DMS153 (cell line): ENCODE measurements around the gene UNC5B.

ENCODE experiments used
- DNase-seq: peaks from one replicate; lab custom pipeline; 2025; lab: John Stamatoyannopoulos, UW

Gene UNC5B

GRCh38 chr10:71239946-71240795, 27.8 kb downstream of the UNC5B start:
- DNase-seq, result no peak

- DNase-seq, result no peak
Measured at GRCh38 chr10:71241114-71241829, 28.9 kb downstream of the UNC5B start.

- DNase-seq, result no peak
Measured at GRCh38 chr10:71241830-71242621, 29.7 kb downstream of the UNC5B start.

GRCh38 chr10:71242622-71243009, 30.2 kb downstream of the UNC5B start:
- DNase-seq, result no peak

GRCh38 chr10:71243756-71244395, 31.5 kb downstream of the UNC5B start:
- DNase-seq, result no peak

GRCh38 chr10:71244431-71245419, 32.4 kb downstream of the UNC5B start:
- DNase-seq, result no peak

GRCh38 chr10:71245420-71246325, 33.3 kb downstream of the UNC5B start:
- DNase-seq, result no peak

GRCh38 chr10:71246591-71247413, 34.4 kb downstream of the UNC5B start:
- DNase-seq, result peak; percentile 30

- DNase-seq, result no peak
Measured at GRCh38 chr10:71247414-71247705, 35.0 kb downstream of the UNC5B start.

- DNase-seq, result no peak
Measured at GRCh38 chr10:71247804-71248203, 35.4 kb downstream of the UNC5B start.

GRCh38 chr10:71248210-71248609, 35.8 kb downstream of the UNC5B start:
- DNase-seq, result no peak

GRCh38 chr10:71249996-71250395, 37.6 kb downstream of the UNC5B start:
- no peak for DNase-seq

- no peak for DNase-seq
Measured at GRCh38 chr10:71250405-71250804, 38.0 kb downstream of the UNC5B start.

- no peak for DNase-seq
Measured at GRCh38 chr10:71250842-71251241, 38.5 kb downstream of the UNC5B start.

GRCh38 chr10:71251319-71251718, 38.9 kb downstream of the UNC5B start:
- DNase-seq, result no peak

GRCh38 chr10:71252220-71252619, 39.9 kb downstream of the UNC5B start:
- DNase-seq, result peak; percentile 9

- DNase-seq, result no peak
Measured at GRCh38 chr10:71253981-71254818, 41.8 kb downstream of the UNC5B start.
